Endothelial cell of umbilical vein (primary cell): ENCODE measurements around the gene ZFPM1. TPM values are rescaled to one million over a fixed set of nuclear protein-coding genes. Genes with fewer than 3 reads are reported as not detected.

Experiments
- BruUV-seq: library from RNA; stranded (reverse); fragments of 400-500 nt; replicated peaks from 2 replicates; lab custom pipeline; 2021; lab: Mats Ljungman, UMichigan
- CTCF ChIA-PET: fragments of 300-600, 350-600 bp; sonication (Branson Sonifier 250); formaldehyde crosslinking; loops from one replicate; lab custom pipeline; 2021; ENCODE audit warnings: antibody characterized with exemption, inconsistent platforms; lab: Charles Lee
- POLR2A ChIA-PET: fragments of 300-600, 350-600 bp; sonication (Branson Sonifier 250); formaldehyde crosslinking; loops from one replicate; lab custom pipeline; 2021; ENCODE audit warnings: antibody characterized with exemption, inconsistent platforms; lab: Charles Lee
- DNase-seq: peaks from one replicate; pipeline ENCODE4 v3.0.0-alpha.2; 2011; ENCODE audit warnings: low read depth, low spot score
- FAIRE-seq: peaks from 2 replicates; lab custom pipeline; 2011; peaks lifted over from hg19 to GRCh38; lab: Jason Lieb, UNC
- H2AFZ ChIP-seq: 2 replicates; pipeline ENCODE4 v1.6.0; 2012; ENCODE audit warnings: low read depth, low read length, control low read depth, inconsistent platforms
- H3K27ac ChIP-seq: 2 replicates; pipeline ENCODE4 v1.5.1; 2011; ENCODE audit warnings: low read depth, mild to moderate bottlenecking, control low read depth, low read length, moderate library complexity; ENCODE audit not compliant: insufficient read depth
- H3K27me3 ChIP-seq, 2 experiments: 2 replicates each; pipeline versions ENCODE4 v1.6.0 to v1.6.1; 2011; ENCODE audit warnings: low read length in 2 of 2, mixed read lengths in 1 of 2; ENCODE audit not compliant: control insufficient read depth in 2 of 2, insufficient read depth in 2 of 2
- H3K36me3 ChIP-seq, 2 experiments: 2 replicates in 1 of 2; 3 replicates in 1 of 2; pipeline ENCODE4 v1.5.1; 2011; ENCODE audit warnings: low read length in 2 of 2, mild to moderate bottlenecking in 1 of 2, moderate library complexity in 1 of 2; ENCODE audit not compliant: control insufficient read depth in 2 of 2, insufficient read depth in 2 of 2; ENCODE audit errors: extremely low read depth in 1 of 2
- H3K4me1 ChIP-seq: 3 replicates; pipeline ENCODE4 v1.5.1; 2011; ENCODE audit warnings: mild to moderate bottlenecking, low read length; ENCODE audit not compliant: control insufficient read depth, insufficient read depth; ENCODE audit errors: extremely low read depth
- H3K4me2 ChIP-seq: 2 replicates; pipeline ENCODE4 v1.6.1; 2011; ENCODE audit warnings: low read length, control low read depth, mixed read lengths; ENCODE audit not compliant: insufficient read depth
- H3K4me3 ChIP-seq, 3 experiments: fragments of 200-600 bp in 1 of 3; sonication (generic), shearing (Covaris generic) in 1 of 3; replicated peaks in 1 of 3; 2 replicates each; pipeline ENCODE4 v1.5.1; 2011 to 2016; ENCODE audit warnings: control low read depth in 3 of 3, low read length in 3 of 3, mild to moderate bottlenecking in 2 of 3, inconsistent platforms in 1 of 3, low read depth in 1 of 3, moderate library complexity in 1 of 3; ENCODE audit not compliant: insufficient read depth in 1 of 3
- H3K79me2 ChIP-seq: 2 replicates; pipeline ENCODE4 v1.6.0; 2012; ENCODE audit warnings: low read length, inconsistent platforms; ENCODE audit not compliant: control insufficient read depth, insufficient read depth
- H3K9ac ChIP-seq: replicated peaks from 2 replicates; pipeline ENCODE3; 2011; ENCODE audit warnings: low read length, control low read depth; ENCODE audit not compliant: insufficient read depth; ENCODE audit errors: extremely low read depth
- H3K9me1 ChIP-seq: replicated peaks from 3 replicates; pipeline ENCODE4 v1.6.0; 2011; ENCODE audit warnings: mild to moderate bottlenecking, low read length; ENCODE audit not compliant: control insufficient read depth, insufficient read depth; ENCODE audit errors: extremely low read depth
- H3K9me3 ChIP-seq: replicated peaks from 2 replicates; pipeline ENCODE4 v1.5.1; 2012; ENCODE audit warnings: low read length, inconsistent platforms; ENCODE audit not compliant: control insufficient read depth, insufficient read depth
- H4K20me1 ChIP-seq: replicated peaks from 2 replicates; pipeline ENCODE3; 2011; ENCODE audit warnings: mild to moderate bottlenecking, low read length; ENCODE audit not compliant: control insufficient read depth, insufficient read depth; ENCODE audit errors: extremely low read depth
- EZH2 ChIP-seq: IDR thresholded peaks from 2 replicates; pipeline ENCODE4 v1.6.1; 2012; ENCODE audit warnings: borderline replicate concordance, low read depth, mild to moderate bottlenecking, moderate library complexity, low read length, inconsistent platforms; ENCODE audit not compliant: severe bottlenecking
- MYC ChIP-seq: IDR thresholded peaks from one replicate; pipeline ENCODE4 v1.6.1; 2011; ENCODE audit warnings: mild to moderate bottlenecking, low read depth, low read length
- POLR2A ChIP-seq: IDR thresholded peaks from 2 replicates; pipeline ENCODE4 v1.6.1; 2012; ENCODE audit warnings: low read depth, mild to moderate bottlenecking, control low read depth, low read length
- POLR2AphosphoS5 ChIP-seq: IDR thresholded peaks from 2 replicates; pipeline ENCODE4 v1.6.1; 2012; ENCODE audit warnings: low read depth, mild to moderate bottlenecking, control low read depth, low read length, moderate library complexity; ENCODE audit not compliant: insufficient read depth
- dilution Hi-C: fragments of 300-500 bp; cut with MboI; formaldehyde crosslinking; loops from one replicate; pipeline ENCODE4 v1.15.0; 2019; ENCODE audit warnings: low sequenced_read_pairs; ENCODE audit not compliant: extremely low pct_ligation_motif_present
- intact Hi-C: fragments of 100-400 bp; cut with micrococcal nuclease; formaldehyde crosslinking; loops from one replicate; pipeline ENCODE4 v1.10.0; 2022
- polyA plus RNA-seq, 4 experiments: library from polyadenylated mRNA; depleted of rRNA in 3 of 4; stranded (reverse) in 3 of 4; unstranded in 1 of 4; fragments of >200 nt; gene quantifications; 2 replicates each; pipeline versions ENCODE4 v1.2.1 to v1.2.3, GENCODE V29; 2011 to 2012; ENCODE audit warnings: missing spikeins in 1 of 4
- total RNA-seq: library from RNA; stranded (reverse); gene quantifications from 2 replicates; pipeline ENCODE4 v1.2.3, GENCODE V29; 2021
- TF ChIP-seq, protein P1 (sequence below): IDR thresholded peaks from 2 replicates; pipeline ENCODE4 v1.6.1; 2011; ENCODE audit not compliant: insufficient read depth, insufficient read length

ZFPM1 gene
- total and polyA plus RNA-seq, 2 donors (not counting 3 experiments of a cell fraction or from before 2014, with no cell fraction given) = 0.37 to 7.5 TPM

GRCh38 chr16:88452482-88453216, 431 bp upstream of the ZFPM1 start:
- intact Hi-C loops (loop anchor here (2.0 to 5.0 kb wide), 2 partner anchors 74 to 120 kb away; partner anchors contain the start of gene ZC3H18), dilution Hi-C loops (no loop called here)
- peak overlapping the region; percentile 53 for H3K4me2 ChIP-seq
- FAIRE-seq (peak; percentile 87), DNase-seq (peak; percentile 99)
- no peaks in the 10 kb centered on the region for H3K27me3 ChIP-seq
- ChIA-PET POLR2A (interaction anchor here (1.0 kb wide), 1 partner anchor 51 kb away, joined by 4 read pairs; no protein-coding TSS in a partner anchor), CTCF (interaction anchor here (0.6 to 1.7 kb wide), 6 partner anchors 9 to 47 kb away, joined by 3 to 5 read pairs (median 4); no protein-coding TSS in a partner anchor)
- no TSS peak for BruUV-seq
- peak overlapping the region; percentile 63 for H3K9ac ChIP-seq
- peak overlapping the region; percentile 94 for H2AFZ ChIP-seq
- no peaks in the 10 kb centered on the region for H3K36me3 ChIP-seq
- no peak for TF ChIP-seq POLR2AphosphoS5
- peak; percentile 12 for TF ChIP-seq MYC
- no peak for TF ChIP-seq EZH2
- TF ChIP-seq, protein P1, sequence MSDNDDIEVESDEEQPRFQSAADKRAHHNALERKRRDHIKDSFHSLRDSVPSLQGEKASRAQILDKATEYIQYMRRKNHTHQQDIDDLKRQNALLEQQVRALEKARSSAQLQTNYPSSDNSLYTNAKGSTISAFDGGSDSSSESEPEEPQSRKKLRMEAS = peak; percentile 83
- TF ChIP-seq POLR2A = no peak
- peak overlapping the region; percentile 48 to 70 (median 59) for H3K4me3 ChIP-seq
- H4K20me1 ChIP-seq = no peaks in the 10 kb centered on the region
- H3K4me1 ChIP-seq = peaks cover 24% of the 10 kb centered on the region
- peak overlapping the region; percentile 73 for H3K27ac ChIP-seq
- no peaks in the 10 kb centered on the region for H3K9me3 ChIP-seq
- H3K79me2 ChIP-seq = peaks cover 15% of the 10 kb centered on the region
- H3K9me1 ChIP-seq = no peaks in the 10 kb centered on the region
